Fibroblast of lung (primary cell): ENCODE measurements around the gene KLHL7.

Experiments used
- EZH2 ChIP-seq: IDR thresholded peaks from 2 replicates; pipeline ENCODE4 v1.5.1; 2012; ENCODE audit warnings: low read length, control low read depth, mild to moderate bottlenecking; ENCODE audit errors: missing control alignments
- TF ChIP-seq, protein P1 (sequence below), 2 donors: IDR thresholded peaks in 1 of 2; conservative IDR thresholded peaks in 1 of 2; 1 replicate in 1 of 2; 2 replicates in 1 of 2; pipeline ENCODE4 v1.5.1; 2011 to 2012; ENCODE audit warnings: low read length in 2 of 2, control low read depth in 1 of 2, inconsistent platforms in 1 of 2, low read depth in 1 of 2, mild to moderate bottlenecking in 1 of 2

DNA sequence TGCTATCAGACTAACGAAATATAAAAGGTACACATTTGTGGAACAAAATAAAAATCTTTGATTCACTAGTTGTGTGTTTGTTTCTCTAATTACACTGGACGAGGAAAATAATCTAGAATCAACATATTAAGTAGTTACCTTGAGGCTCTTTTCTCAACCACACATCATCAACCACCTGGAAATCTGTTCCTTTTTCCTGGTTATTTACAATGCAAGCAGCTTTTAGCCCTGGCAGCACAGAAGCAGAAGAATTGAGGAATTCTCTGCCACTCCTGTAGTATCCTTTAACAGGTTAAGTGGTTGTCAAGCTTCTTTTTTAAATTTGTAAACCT lies 100.0 kb downstream of the KLHL7 start:
- TF ChIP-seq, protein P1, sequence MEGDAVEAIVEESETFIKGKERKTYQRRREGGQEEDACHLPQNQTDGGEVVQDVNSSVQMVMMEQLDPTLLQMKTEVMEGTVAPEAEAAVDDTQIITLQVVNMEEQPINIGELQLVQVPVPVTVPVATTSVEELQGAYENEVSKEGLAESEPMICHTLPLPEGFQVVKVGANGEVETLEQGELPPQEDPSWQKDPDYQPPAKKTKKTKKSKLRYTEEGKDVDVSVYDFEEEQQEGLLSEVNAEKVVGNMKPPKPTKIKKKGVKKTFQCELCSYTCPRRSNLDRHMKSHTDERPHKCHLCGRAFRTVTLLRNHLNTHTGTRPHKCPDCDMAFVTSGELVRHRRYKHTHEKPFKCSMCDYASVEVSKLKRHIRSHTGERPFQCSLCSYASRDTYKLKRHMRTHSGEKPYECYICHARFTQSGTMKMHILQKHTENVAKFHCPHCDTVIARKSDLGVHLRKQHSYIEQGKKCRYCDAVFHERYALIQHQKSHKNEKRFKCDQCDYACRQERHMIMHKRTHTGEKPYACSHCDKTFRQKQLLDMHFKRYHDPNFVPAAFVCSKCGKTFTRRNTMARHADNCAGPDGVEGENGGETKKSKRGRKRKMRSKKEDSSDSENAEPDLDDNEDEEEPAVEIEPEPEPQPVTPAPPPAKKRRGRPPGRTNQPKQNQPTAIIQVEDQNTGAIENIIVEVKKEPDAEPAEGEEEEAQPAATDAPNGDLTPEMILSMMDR (conservative IDR thresholded peaks at IDR 0.05 in 1 of 2, IDR thresholded peaks at IDR 0.05 in 1 of 2; ENCODE audit: low read depth in 1 of 2, low read length in 2 of 2), result no peak
- no peak for TF ChIP-seq EZH2
